IMR-90 (cell line): ENCODE data around the gene COL4A2.
"Not testable (repeated sequence)": the region's sequence is repeated elsewhere in the genome, so short reads cannot be mapped to it uniquely, and the experiment has no call there.

Source experiments
- BHLHE40 ChIP-seq: fragments of 150-350 bp; IDR thresholded peaks from 2 replicates; pipeline ENCODE4 v1.6.1; 2016; ENCODE audit warnings: mild to moderate bottlenecking, low read depth, low read length
- CEBPB ChIP-seq: IDR thresholded peaks from 2 replicates; pipeline ENCODE4 v1.6.1; 2012; ENCODE audit warnings: low read depth, low read length, improper control_type of control experiment
- CHD1 ChIP-seq: IDR thresholded peaks from 2 replicates; pipeline ENCODE4 v1.6.1; 2012; ENCODE audit warnings: low read depth, low read length, improper control_type of control experiment
- FOS ChIP-seq: fragments of 150-350 bp; IDR thresholded peaks from 2 replicates; pipeline ENCODE4 v1.6.1; 2016; ENCODE audit warnings: low read depth, low read length
- MAFK ChIP-seq: IDR thresholded peaks from 2 replicates; pipeline ENCODE4 v1.6.1; 2012; ENCODE audit warnings: low read depth, low read length, improper control_type of control experiment
- MAZ ChIP-seq: IDR thresholded peaks from 2 replicates; pipeline ENCODE4 v1.6.1; 2012; ENCODE audit warnings: low read depth, mild to moderate bottlenecking, low read length, improper control_type of control experiment, moderate library complexity, borderline replicate concordance
- NFE2L2 ChIP-seq: fragments of 150-350 bp; IDR thresholded peaks from 2 replicates; pipeline ENCODE4 v1.6.1; 2016; ENCODE audit warnings: low read depth, mild to moderate bottlenecking, low read length
- POLR2A ChIP-seq: IDR thresholded peaks from 2 replicates; pipeline ENCODE4 v1.6.1; 2012; ENCODE audit warnings: mild to moderate bottlenecking, low read depth, low read length
- RAD21 ChIP-seq: IDR thresholded peaks from 2 replicates; pipeline ENCODE4 v1.6.1; 2012; ENCODE audit warnings: low read length, improper control_type of control experiment
- RFX5 ChIP-seq: IDR thresholded peaks from 2 replicates; pipeline ENCODE4 v1.8.0; 2012; ENCODE audit warnings: low read depth, mild to moderate bottlenecking, low read length, moderate library complexity
- SMC3 ChIP-seq: fragments of 150-350 bp; IDR thresholded peaks from 2 replicates; pipeline ENCODE4 v1.6.1; 2016; ENCODE audit warnings: low read depth, mild to moderate bottlenecking, antibody characterized with exemption, low read length, moderate library complexity
- TF ChIP-seq, protein P1 (sequence below): conservative IDR thresholded peaks from 2 replicates; pipeline ENCODE4 v1.5.1; 2012; ENCODE audit warnings: mild to moderate bottlenecking, low read depth, low read length, improper control_type of control experiment
- TF ChIP-seq, protein P2 (sequence below): fragments of 150-350 bp; IDR thresholded peaks from 2 replicates; pipeline ENCODE4 v1.6.1; 2016; ENCODE audit warnings: low read depth, mild to moderate bottlenecking, low read length, moderate library complexity, borderline replicate concordance
- TF ChIP-seq, protein P3 (sequence below): fragments of 150-350 bp; IDR thresholded peaks from 2 replicates; pipeline ENCODE4 v1.6.1; 2017; ENCODE audit warnings: mild to moderate bottlenecking, antibody characterized with exemption, low read length, low read depth

DNA sequence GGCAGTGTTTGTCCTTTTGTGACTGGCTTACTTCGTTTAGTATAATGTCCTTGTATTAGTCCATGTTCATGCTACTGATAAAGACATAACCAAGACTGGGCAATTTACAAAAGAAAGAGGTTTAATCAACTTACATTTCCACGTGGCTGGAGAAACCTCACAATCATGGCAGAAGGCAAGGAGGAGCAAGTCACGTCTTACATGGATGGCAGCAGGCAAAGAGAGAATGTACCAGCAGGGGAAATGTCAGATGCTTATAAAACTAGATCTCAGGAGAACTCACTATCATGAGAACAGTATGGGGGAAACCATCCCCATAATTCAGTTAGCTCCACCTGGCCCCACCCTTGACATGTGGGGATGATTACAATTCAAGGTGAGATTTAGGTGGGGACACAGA is 14.5 kb downstream of the COL4A2 start:
- TF ChIP-seq FOS, MAFK, MAZ, POLR2A, RAD21, CHD1, NFE2L2, BHLHE40, SMC3, CEBPB, RFX5: not testable (repeated sequence)
- TF ChIP-seq, protein P1, sequence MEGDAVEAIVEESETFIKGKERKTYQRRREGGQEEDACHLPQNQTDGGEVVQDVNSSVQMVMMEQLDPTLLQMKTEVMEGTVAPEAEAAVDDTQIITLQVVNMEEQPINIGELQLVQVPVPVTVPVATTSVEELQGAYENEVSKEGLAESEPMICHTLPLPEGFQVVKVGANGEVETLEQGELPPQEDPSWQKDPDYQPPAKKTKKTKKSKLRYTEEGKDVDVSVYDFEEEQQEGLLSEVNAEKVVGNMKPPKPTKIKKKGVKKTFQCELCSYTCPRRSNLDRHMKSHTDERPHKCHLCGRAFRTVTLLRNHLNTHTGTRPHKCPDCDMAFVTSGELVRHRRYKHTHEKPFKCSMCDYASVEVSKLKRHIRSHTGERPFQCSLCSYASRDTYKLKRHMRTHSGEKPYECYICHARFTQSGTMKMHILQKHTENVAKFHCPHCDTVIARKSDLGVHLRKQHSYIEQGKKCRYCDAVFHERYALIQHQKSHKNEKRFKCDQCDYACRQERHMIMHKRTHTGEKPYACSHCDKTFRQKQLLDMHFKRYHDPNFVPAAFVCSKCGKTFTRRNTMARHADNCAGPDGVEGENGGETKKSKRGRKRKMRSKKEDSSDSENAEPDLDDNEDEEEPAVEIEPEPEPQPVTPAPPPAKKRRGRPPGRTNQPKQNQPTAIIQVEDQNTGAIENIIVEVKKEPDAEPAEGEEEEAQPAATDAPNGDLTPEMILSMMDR: not testable (repeated sequence)
- TF ChIP-seq, protein P2, sequence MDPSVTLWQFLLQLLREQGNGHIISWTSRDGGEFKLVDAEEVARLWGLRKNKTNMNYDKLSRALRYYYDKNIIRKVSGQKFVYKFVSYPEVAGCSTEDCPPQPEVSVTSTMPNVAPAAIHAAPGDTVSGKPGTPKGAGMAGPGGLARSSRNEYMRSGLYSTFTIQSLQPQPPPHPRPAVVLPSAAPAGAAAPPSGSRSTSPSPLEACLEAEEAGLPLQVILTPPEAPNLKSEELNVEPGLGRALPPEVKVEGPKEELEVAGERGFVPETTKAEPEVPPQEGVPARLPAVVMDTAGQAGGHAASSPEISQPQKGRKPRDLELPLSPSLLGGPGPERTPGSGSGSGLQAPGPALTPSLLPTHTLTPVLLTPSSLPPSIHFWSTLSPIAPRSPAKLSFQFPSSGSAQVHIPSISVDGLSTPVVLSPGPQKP: not testable (repeated sequence)
- TF ChIP-seq, protein P3, sequence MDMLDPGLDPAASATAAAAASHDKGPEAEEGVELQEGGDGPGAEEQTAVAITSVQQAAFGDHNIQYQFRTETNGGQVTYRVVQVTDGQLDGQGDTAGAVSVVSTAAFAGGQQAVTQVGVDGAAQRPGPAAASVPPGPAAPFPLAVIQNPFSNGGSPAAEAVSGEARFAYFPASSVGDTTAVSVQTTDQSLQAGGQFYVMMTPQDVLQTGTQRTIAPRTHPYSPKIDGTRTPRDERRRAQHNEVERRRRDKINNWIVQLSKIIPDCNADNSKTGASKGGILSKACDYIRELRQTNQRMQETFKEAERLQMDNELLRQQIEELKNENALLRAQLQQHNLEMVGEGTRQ: not testable (repeated sequence)
